ENCODE data around the gene SERPINA3.
"Not testable (repeated sequence)": the region's sequence is repeated elsewhere in the genome, so short reads cannot be mapped to it uniquely, and the experiment has no call there.

SERPINA3 gene

DNA sequence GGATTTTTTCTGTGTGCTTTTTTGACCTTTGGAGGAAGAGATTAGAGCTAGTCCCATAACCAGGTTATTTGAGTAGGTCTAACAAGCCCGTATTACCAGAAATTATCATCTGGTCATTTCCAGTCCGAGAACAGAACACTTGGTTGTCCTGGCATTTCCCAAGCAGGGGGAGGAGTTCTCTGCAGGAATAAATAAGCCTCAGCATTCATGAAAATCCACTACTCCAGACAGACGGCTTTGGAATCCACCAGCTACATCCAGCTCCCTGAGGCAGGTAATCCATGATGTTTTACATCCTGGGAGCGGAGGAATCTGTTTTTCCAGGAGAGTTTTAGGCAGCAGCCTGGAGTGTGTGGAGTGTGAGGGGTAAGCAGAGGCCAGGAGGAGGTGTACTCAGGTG lies at the start of gene SERPINA3:
Gene SERPINA3 (plus strand): TSS at position 218 of the 400 bp plus-strand sequence. CDS start 2,051 bp downstream, outside the sequence.
- no peak for DNase-seq

DNA sequence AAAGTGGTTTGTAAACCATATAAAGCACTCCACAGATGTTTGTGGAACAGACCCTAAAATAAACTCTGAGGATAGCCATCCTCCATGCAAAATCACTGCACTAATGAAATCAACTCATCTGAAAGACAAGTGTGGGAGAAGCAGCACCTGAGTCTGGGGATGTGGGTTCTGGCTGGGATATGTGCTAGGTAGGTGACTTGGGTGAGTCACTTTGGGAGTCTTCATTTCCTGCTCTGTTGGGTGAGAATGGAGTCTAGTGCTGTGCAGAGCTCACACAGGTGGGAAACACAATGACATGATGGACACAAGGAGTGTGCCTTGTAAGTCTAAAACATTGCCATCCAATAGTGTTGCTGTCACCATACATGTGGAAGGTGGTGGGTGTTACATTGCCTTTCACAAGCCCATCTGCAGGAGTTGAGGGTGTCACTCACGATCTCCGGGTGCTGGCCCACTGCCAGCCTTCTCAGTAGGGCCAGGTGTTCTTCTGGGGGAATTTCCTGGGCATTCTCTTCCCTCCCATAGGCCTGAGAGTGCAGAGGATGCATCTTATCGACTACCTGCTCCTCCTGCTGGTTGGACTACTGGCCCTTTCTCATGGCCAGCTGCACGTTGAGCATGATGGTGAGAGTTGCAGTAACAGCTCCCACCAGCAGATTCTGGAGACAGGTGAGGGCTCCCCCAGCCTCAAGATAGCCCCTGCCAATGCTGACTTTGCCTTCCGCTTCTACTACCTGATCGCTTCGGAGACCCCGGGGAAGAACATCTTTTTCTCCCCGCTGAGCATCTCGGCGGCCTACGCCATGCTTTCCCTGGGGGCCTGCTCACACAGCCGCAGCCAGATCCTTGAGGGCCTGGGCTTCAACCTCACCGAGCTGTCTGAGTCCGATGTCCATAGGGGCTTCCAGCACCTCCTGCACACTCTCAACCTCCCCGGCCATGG lies 49.0 kb upstream of the SERPINA3 start:
- no peak for DNase-seq

DNA sequence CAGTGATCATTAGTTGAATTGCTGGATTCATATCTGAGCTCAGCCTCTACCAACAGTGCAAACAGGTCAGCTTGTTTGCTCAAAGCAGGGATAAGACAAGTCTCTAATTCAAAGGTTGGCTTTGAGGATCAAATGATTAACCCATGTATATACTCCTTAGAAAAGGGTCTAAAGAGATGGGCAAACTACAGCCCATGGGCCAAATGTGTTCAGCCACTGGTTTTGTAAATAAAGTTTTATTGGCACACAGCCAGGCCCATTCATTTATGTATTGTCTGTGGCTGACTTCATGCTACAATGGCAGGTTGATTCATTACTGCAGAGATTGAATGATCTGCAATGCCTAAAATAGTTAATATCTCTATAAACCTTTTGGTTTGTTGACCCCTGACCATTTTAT lies 47.8 kb upstream of the SERPINA3 start:
- no peak for DNase-seq

DNA sequence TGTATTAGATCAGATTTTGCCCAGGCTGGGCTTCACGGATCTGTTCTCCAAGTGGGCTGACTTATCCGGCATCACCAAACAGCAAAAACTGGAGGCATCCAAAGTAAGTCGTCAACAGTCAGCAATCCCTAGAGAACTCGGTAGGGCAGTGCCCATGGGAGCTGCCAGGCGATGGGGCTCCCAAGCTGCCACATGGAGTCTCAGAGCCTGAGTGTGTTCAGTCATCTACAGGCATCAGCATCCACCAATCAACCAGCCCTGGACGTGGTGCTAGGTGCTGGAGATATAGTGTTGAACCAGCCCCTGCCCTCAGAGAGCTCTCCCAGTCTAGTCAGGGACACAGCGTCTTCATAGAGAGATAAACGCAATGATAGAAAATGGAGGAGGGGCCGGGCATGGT lies 44.0 kb upstream of the SERPINA3 start:
- DNase-seq, result no peak

DNA sequence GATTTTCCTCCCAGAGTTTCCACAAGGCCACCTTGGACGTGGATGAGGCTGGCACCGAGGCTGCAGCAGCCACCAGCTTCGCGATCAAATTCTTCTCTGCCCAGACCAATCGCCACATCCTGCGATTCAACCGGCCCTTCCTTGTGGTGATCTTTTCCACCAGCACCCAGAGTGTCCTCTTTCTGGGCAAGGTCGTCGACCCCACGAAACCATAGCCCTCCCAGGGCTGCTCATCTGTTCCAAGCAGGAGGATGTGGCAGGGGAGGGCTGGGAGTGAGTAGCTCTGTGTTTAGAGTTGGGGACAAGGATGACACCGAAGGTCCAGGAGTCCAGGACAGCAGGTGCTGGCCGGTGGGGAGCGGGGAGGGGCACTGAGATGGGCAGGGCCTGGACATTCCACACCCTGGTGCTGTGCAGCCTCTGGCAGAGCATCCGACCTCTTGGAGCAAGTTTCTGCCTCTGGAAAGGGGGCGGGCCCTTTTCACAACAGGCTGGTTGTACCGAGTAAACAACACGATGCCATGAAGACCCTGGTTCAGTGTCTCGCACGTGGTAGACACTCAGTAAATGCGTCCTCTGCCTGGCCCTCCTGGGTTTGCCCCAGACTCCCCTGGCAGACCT lies 42.7 kb upstream of the SERPINA3 start:
- no peak for DNase-seq

DNA sequence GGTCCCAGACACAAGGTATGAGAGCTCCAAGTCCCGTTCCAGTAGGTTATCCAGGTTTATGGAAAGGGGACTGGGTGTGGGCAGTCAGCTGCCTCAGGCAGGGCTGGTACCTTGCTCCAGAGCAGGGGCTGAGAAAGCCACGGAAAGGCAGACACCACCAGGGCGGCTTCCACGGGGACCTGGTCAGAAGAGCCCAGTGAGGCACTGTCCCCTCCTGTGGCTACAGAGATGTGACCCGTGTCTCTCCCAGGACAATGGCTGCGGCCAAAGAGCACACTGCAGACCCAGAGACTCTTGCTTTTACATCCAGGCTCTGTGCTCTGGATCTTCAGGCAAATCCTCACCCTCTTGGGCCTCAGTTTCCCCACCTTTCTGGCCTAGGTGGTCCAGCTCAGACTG lies 42.2 kb upstream of the SERPINA3 start:
- DNase-seq, result no peak

DNA sequence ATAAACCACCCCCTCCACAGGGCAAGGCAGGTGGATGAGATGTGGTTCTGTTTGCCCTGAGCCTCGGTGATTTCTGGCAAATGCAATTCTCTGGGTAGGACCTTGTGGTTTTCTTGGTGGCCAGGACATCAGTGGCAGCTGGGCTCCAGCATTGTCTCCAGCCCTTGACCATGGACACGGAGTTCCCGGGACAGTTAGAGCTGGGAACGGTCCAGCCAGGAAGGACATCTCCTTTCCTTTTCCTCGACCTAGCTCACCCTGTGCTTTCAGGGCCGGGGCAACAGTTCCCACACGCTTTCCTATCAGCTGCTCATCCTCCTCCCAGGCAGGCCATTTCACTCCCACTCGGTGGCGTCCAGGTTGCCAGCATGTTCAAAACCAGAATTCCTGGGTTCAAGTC lies 41.8 kb upstream of the SERPINA3 start:
- no peak for DNase-seq

DNA sequence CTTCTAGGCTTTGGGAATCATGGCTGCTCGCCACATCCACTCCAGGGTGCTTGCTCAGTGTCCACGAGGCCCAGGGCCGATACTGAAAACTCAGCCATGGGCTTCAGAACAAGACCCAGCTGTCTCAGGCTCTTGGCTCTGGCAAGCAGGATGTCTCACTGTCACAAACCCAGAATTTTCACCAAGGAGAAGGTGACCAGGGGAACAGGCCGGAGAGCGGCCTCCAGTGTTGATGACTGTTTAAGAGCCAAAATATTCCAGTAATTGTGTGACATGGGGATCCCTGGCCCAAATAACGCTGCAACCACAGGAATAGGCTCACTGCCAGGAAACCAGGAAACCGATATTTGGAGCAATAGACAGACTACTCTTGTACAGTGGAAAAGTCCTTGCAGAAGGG lies 40.8 kb upstream of the SERPINA3 start:
- DNase-seq, result no peak

DNA sequence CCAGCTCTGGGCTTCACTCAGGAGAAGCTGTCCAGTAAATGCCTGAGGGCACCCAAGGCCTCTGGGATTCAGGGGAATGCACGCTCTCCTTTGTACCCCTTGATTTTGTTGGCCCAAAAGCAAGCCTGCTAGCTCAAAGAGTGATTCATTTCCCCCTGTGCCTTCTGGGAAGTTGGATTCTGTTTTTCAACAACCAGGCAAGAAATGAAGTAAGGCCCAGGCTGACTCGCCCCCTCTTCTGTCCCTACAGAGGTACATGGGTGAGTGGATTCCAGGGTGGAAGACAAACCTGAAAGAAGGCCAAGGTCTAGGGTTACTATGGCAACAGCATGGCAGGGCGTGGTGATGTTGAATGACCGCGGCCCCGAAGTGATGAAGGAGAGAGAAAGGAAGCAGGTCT lies 40.2 kb upstream of the SERPINA3 start:
- no peak for DNase-seq

DNA sequence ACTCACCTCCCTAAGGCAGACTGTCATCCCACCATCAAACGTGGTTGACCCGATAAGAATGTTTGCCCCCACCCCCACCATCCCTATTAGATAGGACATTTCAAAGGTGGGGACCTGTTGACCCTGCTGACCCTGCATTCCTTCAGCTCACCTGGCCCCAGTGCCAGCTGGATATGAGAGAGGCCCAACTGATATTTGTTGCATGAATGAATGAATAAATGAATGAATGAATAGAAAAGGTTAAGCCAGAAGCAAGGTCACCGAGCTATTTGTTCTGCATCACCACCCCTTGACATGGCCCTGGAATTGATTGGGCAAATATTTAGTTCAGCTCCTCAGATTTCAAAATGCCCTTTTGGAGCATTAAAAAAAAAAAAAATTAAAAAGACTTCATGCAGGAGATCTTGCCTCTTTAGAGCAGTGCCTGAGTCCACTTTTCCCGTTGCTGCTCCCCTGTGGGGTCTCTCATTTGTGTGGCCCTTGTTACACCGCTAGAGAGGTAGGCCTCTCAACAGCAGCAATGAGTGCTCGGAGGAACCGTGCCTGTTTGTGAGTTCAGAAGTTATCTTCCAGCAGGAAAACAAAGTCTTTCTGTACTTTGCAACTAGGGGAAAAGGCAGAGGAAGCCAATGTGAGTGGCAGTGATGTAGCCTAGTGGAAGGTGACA lies 39.4 kb upstream of the SERPINA3 start:
- no peak for DNase-seq

DNA sequence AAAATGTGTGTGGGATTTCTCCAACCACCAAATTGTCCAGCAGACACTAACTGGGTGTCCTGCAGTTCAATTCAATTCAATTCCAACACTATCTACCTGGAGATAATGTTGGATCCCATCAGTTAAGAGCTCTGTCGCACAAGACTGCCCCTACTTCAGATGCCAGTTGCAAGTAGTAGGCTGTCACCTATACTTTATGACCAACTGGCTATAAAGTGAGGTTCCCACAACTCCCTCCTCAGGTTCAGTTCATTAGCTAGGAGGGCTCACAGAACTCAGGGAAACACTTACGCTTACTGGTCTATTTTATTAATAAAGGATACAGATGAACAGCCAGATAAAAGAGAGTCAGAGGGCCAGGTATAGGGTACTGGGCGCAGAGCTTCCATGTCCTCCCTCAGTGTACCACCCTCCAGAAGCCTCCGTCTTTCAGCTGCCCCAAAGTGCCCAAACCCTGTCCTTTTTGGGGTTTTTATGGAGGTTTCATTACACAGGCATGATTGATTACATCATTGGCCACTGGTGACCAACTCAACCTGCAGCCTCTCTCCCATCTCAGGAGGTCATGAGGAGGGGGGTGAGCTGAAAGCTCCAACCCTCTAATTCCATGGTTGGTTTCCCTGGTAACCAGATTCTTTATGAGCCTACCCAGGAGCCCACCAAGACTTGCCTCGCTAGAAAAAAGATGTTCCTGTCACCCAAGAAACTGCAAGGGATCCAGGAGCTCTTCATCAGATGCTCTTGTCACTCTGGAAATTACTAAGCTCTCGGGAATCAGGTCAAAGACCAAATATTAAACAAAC lies 38.5 kb upstream of the SERPINA3 start:
- DNase-seq, result no peak

DNA sequence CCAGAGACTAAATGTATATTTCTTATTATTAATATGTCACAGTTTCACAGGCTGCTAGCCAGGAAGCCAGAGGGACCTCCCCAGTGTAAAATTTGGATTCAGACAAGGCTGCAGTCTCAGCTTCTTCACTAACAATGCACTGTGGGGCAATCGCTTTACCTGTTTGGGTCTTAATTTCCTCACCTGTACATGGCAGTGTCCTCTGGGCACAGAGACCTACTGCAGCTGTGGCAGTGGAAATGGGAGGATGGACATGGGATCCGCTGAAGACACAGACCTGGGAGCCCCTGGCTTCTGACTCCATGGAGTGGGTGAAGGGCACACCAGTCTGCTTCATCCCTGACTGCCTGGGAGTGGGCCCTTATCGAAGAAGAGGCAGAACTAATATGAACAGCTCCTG lies 37.9 kb upstream of the SERPINA3 start:
- no peak for DNase-seq

DNA sequence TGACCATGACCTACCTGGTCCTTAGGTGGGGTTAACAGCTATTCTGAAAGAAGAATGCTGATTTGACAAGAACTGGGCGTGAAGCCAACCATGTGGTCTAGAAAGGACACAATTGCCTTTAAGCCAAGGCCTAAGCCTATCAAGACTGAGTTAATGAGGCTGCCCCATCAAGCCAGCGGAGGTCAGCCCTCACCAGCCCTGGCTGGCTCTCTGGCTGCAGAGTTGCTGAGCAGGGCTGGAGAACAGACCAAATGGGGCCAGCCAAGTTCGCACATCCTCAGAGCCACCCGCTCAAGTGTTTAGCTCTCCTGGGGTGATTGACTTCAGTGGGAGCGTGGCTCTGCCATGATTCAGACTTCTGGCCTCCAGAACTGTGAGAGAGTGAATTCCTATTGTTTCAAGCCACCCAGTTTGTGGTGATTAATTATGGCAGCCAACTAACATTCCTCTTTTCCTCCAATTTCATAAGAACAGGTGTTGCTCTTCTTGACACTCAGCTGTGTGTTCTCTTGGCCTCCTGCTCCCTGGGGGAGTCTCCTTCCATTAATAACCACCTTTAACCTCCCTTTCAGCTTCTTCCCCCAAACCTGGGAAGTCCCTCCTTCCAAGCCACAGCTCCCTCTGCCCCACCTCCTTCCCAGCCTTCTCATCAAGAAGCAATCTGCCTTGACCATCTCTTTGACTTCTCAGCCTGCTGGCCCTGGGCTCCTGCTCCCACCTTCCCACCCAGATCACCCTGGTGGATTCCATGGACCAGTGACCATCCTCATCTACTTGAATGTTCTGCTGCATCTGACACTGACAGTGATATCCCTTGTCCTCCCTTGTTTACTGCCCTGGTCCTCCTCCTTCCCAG lies 36.2 kb upstream of the SERPINA3 start:
- no peak for DNase-seq

DNA sequence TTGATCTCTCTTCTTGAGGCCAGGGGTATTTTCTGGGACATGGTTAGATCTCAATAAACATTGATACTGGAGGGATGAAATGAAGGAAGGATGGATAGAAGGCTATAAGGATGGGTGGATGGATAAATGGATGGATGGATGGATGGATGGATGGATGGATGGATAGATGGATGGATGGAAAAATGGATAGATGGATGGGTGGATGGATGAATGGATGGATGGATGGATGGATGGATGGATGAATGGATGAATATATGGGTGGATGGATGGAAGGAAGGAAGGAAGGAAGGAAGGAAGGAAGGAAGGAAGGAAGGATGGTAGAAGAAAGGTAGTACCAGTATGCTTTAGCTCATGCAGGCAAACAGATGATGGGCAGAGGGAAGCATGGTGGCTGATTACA lies 34.7 kb upstream of the SERPINA3 start:
- DNase-seq, result not testable (repeated sequence)

DNA sequence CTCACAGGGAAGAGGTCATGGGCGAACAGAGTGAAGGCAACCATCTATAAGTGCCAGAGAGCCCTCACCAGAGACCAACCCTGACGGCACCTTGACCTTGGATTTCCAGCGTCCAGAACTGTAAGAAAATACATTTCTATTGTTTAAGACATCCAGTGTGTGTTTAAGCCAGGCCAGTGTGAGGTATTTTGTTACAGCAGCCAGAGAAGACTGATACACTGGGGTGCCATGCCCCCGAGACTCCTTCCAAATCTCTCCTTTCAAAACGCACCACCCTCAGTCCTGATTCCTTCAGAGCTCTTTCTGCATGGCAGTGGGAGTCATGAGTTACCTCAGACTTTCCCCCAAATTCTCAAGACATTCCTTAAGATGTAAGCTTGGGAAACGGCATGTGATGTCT lies 33.5 kb upstream of the SERPINA3 start:
- no peak for DNase-seq

DNA sequence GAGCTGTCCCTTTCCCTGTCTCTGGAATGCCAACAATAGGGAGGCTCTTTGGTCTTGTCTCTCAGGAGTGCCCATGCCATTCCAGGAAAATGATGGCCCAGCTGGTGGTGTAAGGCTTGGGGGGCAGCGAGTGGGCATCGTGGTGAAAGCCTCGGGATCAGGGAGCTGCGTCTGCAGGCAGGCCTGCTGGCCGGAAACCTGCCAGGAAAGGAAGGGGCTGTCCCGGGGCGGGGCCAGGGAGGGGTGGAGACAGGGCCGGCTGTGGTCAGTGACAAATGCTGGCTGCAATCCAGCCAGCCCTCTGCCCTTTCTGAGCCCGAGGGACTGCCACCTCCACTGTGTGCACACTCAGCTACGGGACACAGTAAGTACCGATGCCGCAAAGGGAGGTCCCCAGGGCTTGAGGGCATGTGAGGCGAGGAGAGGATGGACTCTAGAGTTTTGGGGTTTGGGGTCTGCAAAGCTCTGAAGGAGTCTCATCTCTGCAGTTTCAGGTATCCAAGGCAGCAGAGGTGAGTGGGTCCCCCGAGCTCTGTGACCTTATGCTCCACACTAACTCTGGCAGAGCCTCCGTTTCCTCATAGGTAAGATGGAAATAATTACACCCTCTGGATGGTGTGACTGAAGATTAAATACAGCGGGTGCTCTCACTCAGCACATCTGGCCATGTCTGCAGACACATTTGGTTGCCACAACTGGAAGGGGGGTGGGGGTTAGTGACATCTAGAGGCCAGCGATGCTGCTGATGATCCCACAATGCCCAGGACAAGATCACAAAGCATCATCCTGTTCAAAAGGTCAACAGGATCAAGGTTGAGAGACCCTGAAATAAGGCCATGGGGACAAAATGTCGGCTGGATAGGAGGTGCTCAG lies 30.8 kb upstream of the SERPINA3 start, which contains the start of gene SERPINA5:
Gene SERPINA5 (plus strand): TSS at position 300 of the 873 bp plus-strand sequence. CDS start 5,937 bp downstream, outside the sequence.
- DNase-seq, result no peak

DNA sequence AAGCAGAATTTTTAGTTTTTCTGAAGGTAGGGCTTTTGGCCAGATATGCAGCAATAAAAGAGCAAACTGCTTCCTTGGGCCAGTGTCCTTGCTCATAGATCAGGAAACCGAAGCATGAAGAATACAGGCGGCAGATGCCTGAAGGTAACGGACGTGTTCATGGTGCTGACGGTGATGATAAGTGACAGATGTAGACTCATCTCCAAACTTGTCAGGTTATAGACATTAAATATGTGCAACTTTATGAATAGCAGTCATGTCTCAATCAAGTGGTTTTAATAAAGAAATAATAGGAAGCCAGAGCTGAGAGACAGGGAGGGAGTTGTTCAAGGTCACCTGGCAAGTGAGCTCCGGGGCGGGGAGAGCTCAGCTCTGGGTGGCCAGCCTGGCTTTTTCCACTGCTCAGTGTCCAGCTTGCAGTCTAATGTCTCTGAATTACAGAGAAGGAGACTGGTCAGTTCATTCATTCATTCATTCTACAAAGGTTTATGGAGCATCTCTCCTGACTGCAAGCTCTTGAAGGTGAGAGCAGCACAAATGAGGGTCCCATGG lies 29.9 kb upstream of the SERPINA3 start:
- no peak for DNase-seq

DNA sequence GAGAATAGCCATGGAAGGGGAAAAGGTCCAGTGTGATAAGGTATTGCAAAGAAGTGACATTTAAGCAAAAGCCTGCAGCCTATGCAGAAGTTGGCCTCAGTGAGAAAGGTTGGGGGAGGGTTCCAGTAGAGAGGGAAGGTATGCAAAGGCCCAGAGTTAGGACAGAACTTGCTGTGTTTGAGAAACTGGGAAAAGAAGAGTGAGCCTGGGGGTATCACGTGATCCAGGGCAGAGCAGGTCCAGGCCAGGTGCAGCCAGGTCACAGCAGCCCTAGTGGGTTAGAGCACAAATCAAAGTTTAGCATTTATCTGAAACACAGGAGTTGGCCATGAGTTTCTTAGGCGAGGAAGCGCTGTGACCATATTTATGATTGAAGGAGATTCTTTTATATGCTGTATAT lies 29.3 kb upstream of the SERPINA3 start:
- no peak for DNase-seq

DNA sequence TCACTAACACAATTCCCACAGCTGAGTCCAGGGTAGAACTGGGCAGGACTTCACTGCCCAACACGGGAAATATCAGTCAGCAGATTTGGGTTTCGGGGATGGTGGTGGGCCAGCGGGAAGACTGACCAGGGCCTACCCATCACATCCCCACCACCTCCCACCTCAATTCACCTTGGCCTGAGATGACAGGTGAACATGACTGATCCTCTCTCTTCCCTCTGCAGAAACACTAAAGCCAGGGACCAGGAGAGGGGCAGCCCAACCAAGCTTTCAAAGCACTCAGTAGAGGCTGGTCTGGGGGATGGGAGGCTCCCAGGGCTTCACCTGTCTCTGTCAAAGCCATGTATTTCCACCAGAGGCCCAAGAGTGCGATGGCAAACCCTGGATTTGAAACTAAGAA lies 28.6 kb upstream of the SERPINA3 start:
- no peak for DNase-seq

DNA sequence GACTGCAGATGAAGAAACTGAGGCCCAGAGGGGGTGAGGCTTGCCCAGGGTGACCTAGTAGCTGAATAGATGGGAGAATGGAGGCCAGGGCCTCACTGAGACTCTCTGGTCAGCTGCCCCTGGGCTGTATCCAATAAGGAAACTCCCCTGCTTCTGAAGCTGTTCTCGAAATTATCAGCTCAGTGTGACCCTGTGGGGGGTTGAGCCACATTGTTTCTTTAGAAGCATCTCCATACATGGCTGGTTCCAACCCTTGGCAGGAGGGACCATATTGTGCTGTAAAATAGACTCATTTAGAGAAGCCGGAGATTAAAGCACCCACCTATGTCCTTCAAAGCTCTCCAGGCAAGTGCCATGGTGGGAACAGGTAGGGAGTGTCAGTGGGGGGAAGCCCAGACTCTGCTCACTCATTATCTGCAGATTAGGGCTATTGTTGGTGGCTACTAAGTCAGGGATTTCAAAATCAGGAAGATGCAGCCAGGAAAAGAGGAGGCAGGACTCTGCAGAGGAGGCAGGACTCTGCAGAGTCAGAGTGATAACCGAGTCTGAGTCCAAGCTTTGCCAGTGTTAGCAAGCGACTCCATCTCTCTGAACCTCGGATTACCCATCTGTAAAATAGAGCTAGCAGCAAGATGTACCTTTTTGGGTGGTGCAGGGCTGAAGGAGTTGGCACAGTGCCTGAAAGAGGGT lies 27.5 kb upstream of the SERPINA3 start:
- no peak for DNase-seq
